Cerebellar cortex (tissue), 1 donor: ENCODE measurements around the gene ANKRD17.
"Not testable (repeated sequence)": the region's sequence is repeated elsewhere in the genome, so short reads cannot be mapped to it uniquely, and the experiment has no call there.

Experiments
- DNase-seq: peaks from one replicate; pipeline ENCODE4 v3.0.0-alpha.2; 2015; ENCODE audit warnings: low spot score

Gene ANKRD17

DNA sequence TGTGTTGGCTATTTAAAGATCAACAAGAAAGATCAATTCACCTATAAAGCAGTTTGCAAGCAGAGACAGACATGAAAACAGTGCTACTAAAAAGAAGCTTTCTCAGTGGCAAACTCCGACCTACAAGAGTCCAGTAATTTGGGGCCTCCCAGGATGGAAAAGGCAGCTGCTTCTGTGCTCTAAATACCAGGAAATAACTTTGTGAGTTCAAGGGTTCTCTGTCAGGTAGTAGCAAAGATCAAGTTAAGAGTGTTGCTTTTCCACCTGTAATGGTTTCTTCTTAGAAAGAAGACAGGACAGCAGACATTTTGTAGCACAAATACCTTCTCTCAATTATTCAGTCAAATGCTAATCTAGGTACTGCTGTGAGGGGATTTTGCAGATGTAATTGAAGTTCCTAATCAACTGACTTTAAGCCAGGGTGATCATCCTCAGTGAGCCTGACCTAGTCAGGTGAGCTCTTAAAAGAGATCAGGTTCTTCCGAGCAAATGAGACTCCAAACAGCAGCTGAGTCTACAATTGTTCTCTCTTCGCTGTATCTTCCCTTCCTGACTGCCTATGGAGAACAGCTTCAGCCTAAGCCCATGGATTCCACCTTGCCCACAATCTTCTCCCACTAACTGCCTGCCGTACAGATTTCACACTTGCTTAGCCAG lies 13.5 kb downstream of the ANKRD17 start:
- no peak for DNase-seq

GRCh38 chr4:73237044-73237443 lies 21.6 kb downstream of the ANKRD17 start:
- no peak for DNase-seq

DNA sequence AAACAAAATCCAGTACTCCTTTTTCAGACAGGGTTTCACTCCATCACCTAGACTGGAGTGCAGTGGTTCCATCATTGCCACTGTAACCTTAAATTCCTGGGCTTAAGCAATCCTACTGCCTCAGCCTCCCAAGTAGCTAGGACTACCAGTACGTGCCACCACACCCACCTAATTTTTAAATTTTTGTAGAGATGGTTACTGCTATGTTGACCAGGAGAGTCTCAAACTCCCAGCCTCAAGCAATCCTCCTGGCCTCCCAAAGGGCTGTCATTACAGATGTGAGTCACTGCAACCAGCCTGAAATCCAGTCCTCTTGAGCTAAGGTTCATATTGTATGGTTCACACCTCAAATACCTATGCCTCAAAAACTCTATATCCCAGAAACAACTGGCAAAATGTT lies 22.4 kb downstream of the ANKRD17 start:
- DNase-seq: no peak

DNA sequence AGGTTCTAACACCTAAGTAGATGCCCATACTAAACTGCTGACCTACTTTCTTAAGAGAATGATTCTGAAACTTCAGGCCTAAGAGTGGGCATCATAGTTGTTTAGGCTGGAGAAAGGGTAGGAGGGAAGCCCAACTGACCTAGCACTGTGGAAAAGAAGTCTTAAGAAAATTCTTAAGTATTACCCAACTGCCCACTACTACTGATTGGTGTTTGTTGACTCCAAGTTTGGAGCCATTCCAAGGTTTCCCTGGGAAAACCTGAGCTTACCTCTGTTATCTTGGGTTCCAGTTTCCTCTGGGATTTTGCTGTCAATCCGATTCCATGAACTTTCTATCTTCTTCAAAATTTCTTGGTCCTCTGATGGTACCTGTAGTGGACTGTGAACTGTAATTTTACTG lies 23.9 kb downstream of the ANKRD17 start:
- no peak for DNase-seq

GRCh38 chr4:73231518-73232487 lies 26.8 kb downstream of the ANKRD17 start:
- DNase-seq: no peak

GRCh38 chr4:73230865-73231517 lies 27.6 kb downstream of the ANKRD17 start:
- DNase-seq: no peak

GRCh38 chr4:73228800-73229199 lies 29.8 kb downstream of the ANKRD17 start:
- not testable (repeated sequence) for DNase-seq

GRCh38 chr4:73224886-73225285 lies 33.7 kb downstream of the ANKRD17 start:
- no peak for DNase-seq

DNA sequence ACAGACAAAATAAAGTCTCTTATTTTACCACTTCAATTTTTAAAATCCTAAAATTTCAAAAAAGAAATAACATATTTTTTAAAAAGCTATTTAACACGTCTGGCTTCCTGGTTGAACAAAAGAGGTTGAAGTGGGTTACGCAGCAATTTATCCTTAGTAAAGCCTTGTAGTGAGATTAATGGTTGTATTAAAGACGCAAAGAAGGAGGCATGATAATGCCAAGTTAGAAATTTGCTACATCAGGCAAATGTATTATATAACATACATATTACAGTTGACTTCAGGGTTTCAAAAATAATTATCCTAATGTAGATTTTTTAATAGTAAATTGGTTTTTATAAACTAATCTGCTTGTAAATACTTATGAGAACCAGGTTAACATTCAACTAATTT lies 35.3 kb downstream of the ANKRD17 start:
- no peak for DNase-seq

DNA sequence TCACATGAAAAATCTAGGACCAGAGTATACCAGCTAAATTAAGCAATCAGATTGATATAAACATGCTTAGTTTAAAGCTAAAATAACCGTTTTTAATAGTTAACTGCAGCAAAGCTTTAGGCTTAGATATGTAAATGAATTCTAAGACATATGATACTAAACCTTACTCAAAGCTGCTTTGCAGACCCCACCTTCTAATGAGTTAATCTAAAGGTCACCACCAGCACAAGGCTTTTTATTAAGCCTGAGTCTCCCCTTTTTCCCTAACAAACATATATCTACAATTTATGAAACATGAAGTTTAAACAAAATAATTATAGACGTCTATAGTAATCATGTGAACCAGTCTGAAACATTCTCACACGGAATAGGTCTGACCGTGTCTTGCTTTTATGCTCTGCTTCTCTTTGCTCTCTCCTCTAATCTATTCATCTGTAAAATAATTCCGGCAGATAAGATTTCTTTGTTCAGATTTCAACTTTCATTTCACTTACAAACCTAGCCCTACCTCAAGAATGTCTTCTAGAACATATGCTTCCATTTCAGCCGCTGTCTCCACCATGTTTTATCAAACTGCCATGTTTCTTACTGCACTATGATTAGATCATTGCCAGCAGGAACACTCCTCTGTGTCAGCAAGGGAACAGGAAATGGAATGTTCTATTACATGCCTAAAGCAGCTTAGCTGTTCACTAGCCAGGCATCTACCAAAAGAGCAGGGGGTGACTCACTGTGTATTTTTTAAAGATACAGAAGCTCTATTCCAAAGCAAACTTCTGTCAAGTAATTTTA lies 35.9 kb downstream of the ANKRD17 start:
- DNase-seq: peak; percentile 96

DNA sequence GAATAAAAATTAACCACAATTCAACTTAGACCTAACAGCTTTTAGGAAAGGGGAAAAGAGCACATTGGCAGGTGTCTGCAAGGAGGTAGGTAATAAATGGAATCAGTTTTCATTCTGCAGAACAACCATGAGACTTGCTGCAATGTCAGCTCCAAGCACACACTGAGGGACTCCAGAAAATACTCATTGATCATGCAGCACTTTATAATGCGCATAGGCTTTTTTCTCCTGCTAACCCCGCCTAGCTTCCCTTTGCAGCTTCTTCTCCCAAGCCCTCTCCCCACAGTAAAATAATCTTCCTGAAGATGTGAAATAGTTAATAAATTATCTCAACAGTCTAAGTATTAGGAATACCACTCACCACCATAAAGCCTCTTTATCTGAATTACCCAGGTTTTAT lies 36.9 kb downstream of the ANKRD17 start:
- DNase-seq: peak; percentile 18

DNA sequence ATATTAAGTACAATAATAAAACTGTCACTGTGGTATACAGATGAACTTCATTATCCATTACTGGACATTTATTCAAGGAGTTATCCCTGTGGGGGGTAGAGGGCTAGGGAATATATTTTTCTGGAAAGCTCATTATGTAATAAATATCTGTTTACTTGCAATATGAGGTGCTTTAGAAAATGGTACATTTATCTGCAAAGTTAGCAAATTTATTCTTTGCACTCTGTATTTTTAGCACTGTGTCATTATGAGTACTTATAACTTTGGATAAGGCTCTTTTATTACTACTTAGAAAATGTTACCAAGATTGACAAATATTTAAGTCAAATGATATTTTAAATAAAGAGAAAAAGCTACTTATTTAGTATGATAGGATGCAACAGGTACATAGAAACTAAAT lies 37.8 kb downstream of the ANKRD17 start:
- DNase-seq: no peak

DNA sequence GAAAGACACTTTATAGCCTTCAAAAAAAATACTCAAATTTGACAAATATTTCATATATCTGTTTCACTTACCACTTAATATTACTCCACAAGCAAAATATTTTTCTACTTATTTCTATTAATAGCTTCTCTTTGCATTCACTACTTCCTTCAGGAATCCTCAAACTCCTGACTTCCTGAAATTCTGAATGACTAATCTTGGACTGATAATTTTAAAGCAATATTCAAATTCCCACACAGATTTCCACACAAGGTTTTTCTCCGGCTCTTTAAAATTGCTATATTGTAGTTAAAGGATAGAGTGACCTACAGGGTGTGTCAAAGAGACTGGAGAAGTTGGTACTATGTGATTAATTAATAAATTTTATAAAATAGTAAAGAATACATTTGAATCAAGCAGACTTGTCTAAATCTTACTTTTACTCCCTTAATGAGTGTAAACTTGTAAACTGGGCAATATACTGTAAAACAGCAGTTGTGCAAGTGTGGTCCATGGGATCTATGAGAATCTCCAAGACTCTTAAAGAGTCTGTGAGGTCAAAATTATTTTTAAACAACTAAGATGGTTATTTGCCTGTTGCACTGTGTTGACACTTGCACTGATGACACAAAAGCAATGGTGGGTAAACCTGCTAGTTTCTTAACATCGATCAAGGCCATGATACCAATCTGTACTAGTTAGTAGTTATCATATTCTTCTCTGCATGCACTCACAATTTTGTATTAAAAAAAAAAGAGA lies 44.5 kb downstream of the ANKRD17 start:
- DNase-seq: no peak

GRCh38 chr4:73212982-73213730 lies 45.4 kb downstream of the ANKRD17 start:
- DNase-seq: no peak

- no peak for DNase-seq
These were observed 46.6 kb downstream of the ANKRD17 start for GRCh38 chr4:73211968-73212367.

DNA sequence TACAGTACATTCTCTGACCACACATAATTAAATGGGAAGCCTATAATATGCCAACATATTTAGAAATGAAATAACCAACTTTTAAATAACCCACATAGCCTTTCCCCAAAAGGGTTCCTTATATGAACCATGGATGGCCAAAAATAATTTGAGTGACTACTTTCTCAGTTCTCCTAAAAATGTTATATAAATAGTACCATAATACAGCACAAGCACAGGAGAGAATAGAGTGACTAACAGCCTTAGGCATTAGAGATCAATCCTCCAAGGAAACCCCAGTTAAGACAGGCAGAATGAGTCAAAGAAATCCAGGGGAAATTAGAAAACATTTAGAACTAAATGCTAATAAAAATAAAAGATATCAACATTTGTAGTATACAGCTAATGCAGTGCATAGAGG lies 50.2 kb downstream of the ANKRD17 start:
- DNase-seq: no peak

GRCh38 chr4:73206236-73206635 lies 52.4 kb downstream of the ANKRD17 start:
- no peak for DNase-seq

DNA sequence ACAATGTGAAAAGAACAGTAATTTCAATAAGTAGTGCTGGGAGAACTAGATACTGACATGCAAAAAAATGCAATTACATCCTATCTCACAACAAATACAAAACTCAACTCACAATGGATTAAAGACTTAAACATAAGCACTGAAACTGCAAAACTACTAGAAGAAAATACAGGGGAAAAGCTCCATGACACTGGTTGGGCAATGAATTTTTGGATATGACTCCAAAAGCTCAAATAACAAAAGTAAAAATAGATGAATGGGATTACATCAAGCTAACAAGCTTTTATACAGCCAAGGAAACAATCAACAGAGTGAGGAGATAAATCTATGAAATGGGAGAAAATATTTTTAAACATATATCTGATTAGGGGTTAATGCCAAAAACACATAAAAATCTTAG lies 53.1 kb downstream of the ANKRD17 start:
- no peak for DNase-seq

GRCh38 chr4:73203976-73204375 lies 54.6 kb downstream of the ANKRD17 start:
- DNase-seq: not testable (repeated sequence)

DNA sequence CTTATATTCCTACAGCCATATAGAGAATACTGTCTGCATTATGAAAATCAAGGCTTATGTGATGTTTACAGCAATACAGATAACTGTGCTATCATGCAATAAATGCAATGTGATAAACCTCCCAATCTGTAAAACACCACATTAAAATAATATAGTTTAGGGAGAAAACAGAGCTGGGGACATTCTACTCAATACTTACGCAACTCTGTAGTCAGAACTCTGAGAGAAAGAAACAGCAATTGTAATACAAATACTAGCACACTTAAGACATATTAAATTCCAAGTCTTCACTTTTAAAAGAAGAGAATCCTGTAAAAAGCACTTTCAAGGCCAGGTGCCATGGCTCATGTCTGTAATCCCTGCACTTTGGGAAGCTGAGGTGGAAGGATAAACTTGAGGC lies 61.4 kb downstream of the ANKRD17 start:
- DNase-seq: no peak

- no peak for DNase-seq
These were observed 64.5 kb downstream of the ANKRD17 start for GRCh38 chr4:73194064-73194463.
